ENCODE measurements around the gene KMT5B. TPM values are rescaled to one million over a fixed set of nuclear protein-coding genes. Genes with fewer than 3 reads are reported as not detected.
"Not testable (repeated sequence)": the region's sequence is repeated elsewhere in the genome, so short reads cannot be mapped to it uniquely, and the experiment has no call there.

The KMT5B gene
- total RNA-seq, 1 donor from 2014 or later: 43.7 TPM

- Mint-ChIP-seq H3K27ac (ENCODE audit: unreplicated experiment) (no peak overlapping the region), H3K4me1 (peaks cover 10% of the 10 kb centered on the region), H3K27me3 (ENCODE audit: low read depth) (peaks cover 3% of the 10 kb centered on the region), H3K9me3 (no peaks in the 10 kb centered on the region), H3K36me3 (ENCODE audit: low read depth) (peaks cover 2% of the 10 kb centered on the region), H3K4me3 (no peak overlapping the region)
- TF ChIP-seq CTCF (conservative IDR thresholded peaks at IDR 0.05): no peak
- no peak for DNase-seq (ENCODE audit: low read depth, low spot score)
Measured at GRCh38 chr11:68254421-68254820, 41.3 kb upstream of the KMT5B start.

- H3K4me1 Mint-ChIP-seq: peaks cover 5% of the 10 kb centered on the region
- no peaks in the 10 kb centered on the region for H3K36me3 Mint-ChIP-seq (ENCODE audit: low read depth)
- DNase-seq (ENCODE audit: low read depth, low spot score): no peak
- TF ChIP-seq CTCF (conservative IDR thresholded peaks at IDR 0.05): no peak
- no peaks in the 10 kb centered on the region for H3K9me3 Mint-ChIP-seq
- H3K4me3 Mint-ChIP-seq: no peak overlapping the region
- H3K27me3 Mint-ChIP-seq (ENCODE audit: low read depth): no peaks in the 10 kb centered on the region
- H3K27ac Mint-ChIP-seq (ENCODE audit: unreplicated experiment): no peak overlapping the region
Measured at GRCh38 chr11:68251765-68252164, 38.7 kb upstream of the KMT5B start.

GRCh38 chr11:68244912-68245311 is 31.8 kb upstream of the KMT5B start:
- not testable (repeated sequence) for H3K4me1 Mint-ChIP-seq; H3K4me3 Mint-ChIP-seq; H3K27me3 Mint-ChIP-seq (ENCODE audit: low read depth); H3K36me3 Mint-ChIP-seq (ENCODE audit: low read depth); H3K9me3 Mint-ChIP-seq; DNase-seq (ENCODE audit: low read depth, low spot score)
- peak overlapping the region; percentile 1 for H3K27ac Mint-ChIP-seq (ENCODE audit: unreplicated experiment)

DNA sequence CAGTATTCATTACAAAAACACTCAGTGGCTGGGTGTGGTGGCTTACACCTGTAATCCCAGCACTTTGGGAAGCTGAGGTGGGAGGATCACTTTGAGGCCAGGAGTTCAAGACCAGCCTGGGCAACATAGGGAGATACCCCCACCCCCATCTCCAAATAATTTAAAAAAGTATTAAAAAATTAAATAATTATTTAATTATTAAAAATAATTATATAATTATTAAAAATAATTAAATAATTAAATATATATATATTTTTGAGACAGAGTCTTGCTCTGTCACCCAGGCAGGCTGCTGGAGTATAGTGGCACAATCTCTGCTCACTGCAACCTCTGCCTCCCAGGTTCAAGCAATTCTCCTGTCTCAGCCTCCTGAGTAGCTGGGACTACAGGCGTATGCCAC is 30.8 kb upstream of the KMT5B start:
- not testable (repeated sequence) for H3K27me3 Mint-ChIP-seq (ENCODE audit: low read depth); H3K36me3 Mint-ChIP-seq (ENCODE audit: low read depth); DNase-seq (ENCODE audit: low read depth, low spot score); H3K4me3 Mint-ChIP-seq; H3K4me1 Mint-ChIP-seq; H3K27ac Mint-ChIP-seq (ENCODE audit: unreplicated experiment); H3K9me3 Mint-ChIP-seq

- DNase-seq (ENCODE audit: low read depth, low spot score): no peak
- TF ChIP-seq CTCF (conservative IDR thresholded peaks at IDR 0.05): no peak
- no peaks in the 10 kb centered on the region for H3K9me3 Mint-ChIP-seq
- H3K4me3 Mint-ChIP-seq: no peak overlapping the region
- no peaks in the 10 kb centered on the region for H3K4me1 Mint-ChIP-seq
- H3K36me3 Mint-ChIP-seq (ENCODE audit: low read depth): no peaks in the 10 kb centered on the region
- no peaks in the 10 kb centered on the region for H3K27me3 Mint-ChIP-seq (ENCODE audit: low read depth)
- H3K27ac Mint-ChIP-seq (ENCODE audit: unreplicated experiment): no peak overlapping the region
Measured at GRCh38 chr11:68242616-68243015, 29.5 kb upstream of the KMT5B start.

DNA sequence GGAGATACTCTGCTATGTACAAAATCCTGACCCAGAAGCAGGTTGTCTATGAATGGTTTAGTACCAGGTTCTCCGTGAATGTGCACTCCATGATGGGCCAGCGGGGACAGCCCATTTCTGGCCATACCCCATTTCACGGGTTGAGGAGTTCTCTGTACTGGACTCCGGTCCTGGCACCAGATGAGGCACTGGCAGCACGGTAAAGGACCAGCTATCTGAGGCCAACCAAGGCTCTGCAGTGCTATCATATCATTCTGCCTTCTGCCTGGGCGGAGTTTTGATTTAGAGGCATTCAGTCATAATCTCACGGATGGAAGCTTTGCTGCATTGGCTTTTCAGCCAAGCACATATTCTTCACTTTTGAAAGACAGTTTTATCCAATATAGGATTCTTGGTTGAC is 18.5 kb upstream of the KMT5B start:
- Mint-ChIP-seq H3K4me3 (no peak overlapping the region), H3K27me3 (ENCODE audit: low read depth) (peaks cover 19% of the 10 kb centered on the region), H3K4me1 (no peaks in the 10 kb centered on the region), H3K9me3 (peaks cover 3% of the 10 kb centered on the region), H3K27ac (ENCODE audit: unreplicated experiment) (no peak overlapping the region), H3K36me3 (ENCODE audit: low read depth) (no peaks in the 10 kb centered on the region)
- no peak for DNase-seq (ENCODE audit: low read depth, low spot score)
- TF ChIP-seq CTCF (conservative IDR thresholded peaks at IDR 0.05): no peak

- no peak for DNase-seq (ENCODE audit: low read depth, low spot score)
- Mint-ChIP-seq H3K36me3 (ENCODE audit: low read depth) (no peaks in the 10 kb centered on the region), H3K9me3 (peaks cover 3% of the 10 kb centered on the region), H3K27ac (ENCODE audit: unreplicated experiment) (no peak overlapping the region), H3K27me3 (ENCODE audit: low read depth) (peaks cover 18% of the 10 kb centered on the region), H3K4me3 (no peak overlapping the region), H3K4me1 (no peaks in the 10 kb centered on the region)
- TF ChIP-seq CTCF (conservative IDR thresholded peaks at IDR 0.05): no peak
Measured at GRCh38 chr11:68229601-68230000, 16.5 kb upstream of the KMT5B start.
